Stimulated activated CD4-positive, alpha-beta T cell treated with anti-CD3 and anti-CD28 coated beads, Interleukin-1b, Interleukin-23, amount 100 ng/mL, for 48 hours (primary cell): ENCODE results near the gene DENND5A.
"Not testable (repeated sequence)": the region's sequence is repeated elsewhere in the genome, so short reads cannot be mapped to it uniquely, and the experiment has no call there.

Experiments used
- DNase-seq: peaks from one replicate; pipeline ENCODE4 v3.0.0-alpha.2; 2020

The DENND5A gene

GRCh38 chr11:9210224-9210921 lies 54.8 kb downstream of the DENND5A start:
- DNase-seq = no peak

- DNase-seq = peak; percentile 4
These were observed 55.5 kb downstream of the DENND5A start for GRCh38 chr11:9209604-9210003.

GRCh38 chr11:9208726-9209501 lies 56.2 kb downstream of the DENND5A start:
- no peak for DNase-seq

- DNase-seq = no peak
These were observed 57.9 kb downstream of the DENND5A start for GRCh38 chr11:9207229-9207628.

GRCh38 chr11:9206496-9206895 lies 58.7 kb downstream of the DENND5A start:
- no peak for DNase-seq

GRCh38 chr11:9203691-9204311 lies 61.3 kb downstream of the DENND5A start:
- no peak for DNase-seq

GRCh38 chr11:9201372-9202162 lies 63.6 kb downstream of the DENND5A start:
- no peak for DNase-seq

- DNase-seq = no peak
These were observed 64.7 kb downstream of the DENND5A start for GRCh38 chr11:9200471-9200870.

GRCh38 chr11:9193316-9193715 lies 71.8 kb downstream of the DENND5A start:
- DNase-seq = no peak

GRCh38 chr11:9192561-9192960 lies 72.6 kb downstream of the DENND5A start:
- no peak for DNase-seq

- DNase-seq = not testable (repeated sequence)
These were observed 74.7 kb downstream of the DENND5A start for GRCh38 chr11:9190326-9191016.

GRCh38 chr11:9188860-9189259 lies 76.3 kb downstream of the DENND5A start:
- not testable (repeated sequence) for DNase-seq

GRCh38 chr11:9187616-9188015 lies 77.5 kb downstream of the DENND5A start:
- no peak for DNase-seq

GRCh38 chr11:9184516-9184915 lies 80.6 kb downstream of the DENND5A start:
- DNase-seq = no peak

- no peak for DNase-seq
These were observed 82.8 kb downstream of the DENND5A start for GRCh38 chr11:9182180-9182871.

- DNase-seq = no peak
These were observed 84.4 kb downstream of the DENND5A start for GRCh38 chr11:9180784-9181183.

- DNase-seq = no peak
These were observed 86.0 kb downstream of the DENND5A start for GRCh38 chr11:9179141-9179540.

- no peak for DNase-seq
These were observed 86.4 kb downstream of the DENND5A start for GRCh38 chr11:9178716-9179115.

GRCh38 chr11:9177438-9178091 lies 87.6 kb downstream of the DENND5A start:
- no peak for DNase-seq

GRCh38 chr11:9176550-9176949 lies 88.6 kb downstream of the DENND5A start:
- DNase-seq = no peak

- no peak for DNase-seq
These were observed 89.0 kb downstream of the DENND5A start for GRCh38 chr11:9176136-9176535.
